ENCODE results near the gene COL7A1. TPM values are rescaled to one million over a fixed set of nuclear protein-coding genes. Genes with fewer than 3 reads are reported as not detected.

Gene COL7A1
- total RNA-seq (2014; rRNA removed; shearing (Covaris generic)) = 0.63 and 4.2 TPM in 2 replicates
- polyA plus RNA-seq (2014; cell fraction: nucleus; rRNA removed) = 10.4 and 16.6 TPM in 2 replicates

- no peak for DNase-seq (ENCODE audit: extremely low read depth, low read depth)
Measured at GRCh38 chr3:48595075-48595525, at the start of gene COL7A1. COL7A1 (minus strand) TSS chr3:48595329; CDS start chr3:48595159, 170 bp downstream.

DNA sequence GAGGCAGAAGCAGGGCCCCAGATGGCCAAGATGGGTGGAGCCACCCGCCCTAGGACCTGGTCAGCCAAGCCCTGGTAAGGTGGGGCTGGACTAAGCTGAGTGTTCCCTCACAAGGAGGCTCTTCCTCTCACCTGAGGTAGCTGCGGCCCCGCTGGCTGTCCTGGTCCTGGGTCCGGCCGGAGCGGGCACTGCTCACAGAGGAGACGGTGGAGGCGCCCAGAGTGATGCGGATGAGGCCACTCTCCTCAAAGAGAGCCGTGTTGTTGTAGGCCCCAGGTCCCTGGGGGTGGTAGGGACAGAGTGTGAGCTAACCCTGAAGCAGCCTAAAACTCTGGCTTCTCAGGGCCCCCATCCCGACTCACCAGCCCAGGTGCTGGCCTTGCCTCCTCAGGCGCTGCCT, 47.5 kb upstream of the COL7A1 start:
- DNase-seq (ENCODE audit: extremely low read depth, low read depth) = no peak

DNA sequence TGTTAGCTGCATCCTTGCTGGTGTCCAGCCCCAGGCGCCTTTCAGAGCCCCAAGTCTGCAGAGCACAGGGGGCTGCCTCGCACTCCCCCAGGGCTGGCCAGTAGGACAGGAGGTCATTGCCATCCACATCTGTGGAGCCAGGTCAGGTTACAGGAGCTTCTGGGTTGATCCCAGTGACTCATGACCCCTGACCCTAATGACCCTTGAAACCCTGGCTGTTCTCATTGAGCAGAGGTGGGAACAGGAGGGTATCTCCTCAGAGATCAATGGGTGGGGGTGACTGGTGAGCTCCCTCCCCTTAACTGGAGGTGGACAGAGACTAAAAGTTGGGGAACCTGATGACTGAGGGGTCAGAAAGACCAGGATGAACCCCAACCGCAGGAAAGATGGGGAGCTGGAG, 46.3 kb upstream of the COL7A1 start:
- DNase-seq (ENCODE audit: extremely low read depth, low read depth) = no peak

DNA sequence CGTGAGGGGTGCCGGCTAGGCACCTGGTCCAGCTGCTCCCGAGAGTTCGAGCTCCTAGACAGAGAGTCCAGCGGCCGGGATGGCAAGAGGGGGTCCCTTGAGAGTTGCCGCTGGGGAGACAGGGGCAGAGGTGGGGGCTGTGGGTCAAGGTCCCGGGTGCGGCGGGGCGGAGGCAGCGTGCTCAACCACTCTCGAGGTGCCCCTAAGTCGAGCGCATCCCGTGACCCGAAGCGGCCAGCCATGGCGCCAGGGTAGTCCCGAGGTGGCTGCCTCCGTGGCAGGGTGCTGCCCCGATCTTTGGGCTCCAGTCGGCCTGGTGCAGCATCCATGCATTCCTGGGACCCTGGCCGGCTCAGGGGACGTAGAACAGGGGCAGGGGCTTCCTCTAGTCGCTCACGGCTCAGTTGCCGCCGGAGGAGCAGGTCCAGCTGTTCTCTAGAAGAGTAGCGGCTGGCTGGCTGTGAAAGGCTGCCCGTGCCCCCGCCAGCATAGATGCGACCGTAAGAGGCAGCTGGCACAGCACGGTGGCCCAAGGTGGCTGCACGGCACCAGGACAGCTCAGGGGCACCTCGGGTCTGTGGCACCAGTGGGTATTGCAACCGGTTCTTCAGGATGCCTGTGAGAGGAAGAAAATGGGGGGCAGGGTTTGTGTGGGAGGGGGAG, 44.9 kb upstream of the COL7A1 start:
- no peak for DNase-seq (ENCODE audit: extremely low read depth, low read depth)

DNA sequence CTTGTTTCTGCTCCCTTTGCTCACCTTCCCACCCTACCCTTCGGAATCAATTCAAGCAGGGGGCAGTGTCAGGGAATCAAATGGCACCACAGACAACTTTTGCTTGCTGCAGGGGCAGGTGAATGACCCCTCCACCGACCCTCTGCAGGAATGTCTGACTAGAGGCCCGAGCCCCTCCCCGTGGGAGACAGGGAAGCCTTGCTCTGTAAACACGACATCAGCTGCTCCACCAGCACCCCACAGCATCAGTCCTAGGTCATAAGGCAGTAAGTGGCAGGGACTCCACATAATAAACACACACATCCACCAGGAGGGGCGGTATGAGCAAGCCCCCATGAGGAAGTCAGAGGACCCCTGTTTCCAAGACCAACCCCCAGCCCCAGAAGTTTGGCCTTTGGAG, 42.2 kb upstream of the COL7A1 start:
- DNase-seq (ENCODE audit: extremely low read depth, low read depth) = no peak

- DNase-seq (ENCODE audit: extremely low read depth, low read depth) = no peak
Measured at GRCh38 chr3:48636149-48636655, 41.1 kb upstream of the COL7A1 start.

GRCh38 chr3:48635222-48636021, 40.3 kb upstream of the COL7A1 start, which contains the start of gene SLC26A6:
SLC26A6 (minus strand) TSS chr3:48635461; CDS start chr3:48635393, 68 bp downstream.
- DNase-seq (ENCODE audit: extremely low read depth, low read depth) = peak; percentile 90

DNA sequence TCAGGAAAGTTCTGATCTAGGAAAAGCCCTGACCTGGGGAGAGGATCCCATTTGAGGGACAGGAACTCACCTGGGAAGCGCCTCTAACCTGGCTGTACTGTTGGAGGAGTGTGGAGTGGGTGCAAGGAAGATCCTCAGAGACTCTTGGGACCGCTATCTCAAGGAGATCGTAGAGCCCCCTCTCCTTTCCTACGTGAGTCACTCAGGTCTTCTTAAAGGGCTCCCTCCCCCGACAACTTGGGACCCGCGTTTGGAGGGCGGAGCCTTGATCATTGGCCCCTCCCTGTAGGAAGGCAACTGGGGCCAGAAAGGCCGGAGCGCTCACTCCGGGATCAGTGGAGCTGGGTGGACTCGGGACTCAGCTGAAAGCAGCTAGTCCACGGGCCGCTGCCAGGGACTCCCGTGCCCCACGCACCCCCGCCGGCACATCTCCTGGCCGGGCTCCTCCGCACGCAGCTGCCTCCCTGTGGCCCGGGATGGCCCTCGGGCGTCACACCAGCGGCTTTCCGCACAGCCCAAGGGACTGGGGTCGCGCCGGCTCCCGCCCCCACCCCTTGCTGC, 39.6 kb upstream of the COL7A1 start:
- DNase-seq (ENCODE audit: extremely low read depth, low read depth) = no peak

- DNase-seq (ENCODE audit: extremely low read depth, low read depth) = no peak
Measured at GRCh38 chr3:48633743-48634142, 38.6 kb upstream of the COL7A1 start.

GRCh38 chr3:48633256-48633655, 38.1 kb upstream of the COL7A1 start:
- no peak for DNase-seq (ENCODE audit: extremely low read depth, low read depth)

- no peak for DNase-seq (ENCODE audit: extremely low read depth, low read depth)
Measured at GRCh38 chr3:48631516-48632448, 36.7 kb upstream of the COL7A1 start.

GRCh38 chr3:48630833-48631232, 35.7 kb upstream of the COL7A1 start:
- DNase-seq (ENCODE audit: extremely low read depth, low read depth) = no peak

GRCh38 chr3:48630407-48630806, 35.3 kb upstream of the COL7A1 start:
- DNase-seq (ENCODE audit: extremely low read depth, low read depth) = no peak

- no peak for DNase-seq (ENCODE audit: extremely low read depth, low read depth)
Measured at GRCh38 chr3:48629894-48630293, 34.8 kb upstream of the COL7A1 start.

- no peak for DNase-seq (ENCODE audit: extremely low read depth, low read depth)
Measured at GRCh38 chr3:48628277-48629017, 33.3 kb upstream of the COL7A1 start.

- DNase-seq (ENCODE audit: extremely low read depth, low read depth) = no peak
Measured at GRCh38 chr3:48625600-48625999, 30.5 kb upstream of the COL7A1 start.

GRCh38 chr3:48624767-48625166, 29.6 kb upstream of the COL7A1 start:
- no peak for DNase-seq (ENCODE audit: extremely low read depth, low read depth)

- no peak for DNase-seq (ENCODE audit: extremely low read depth, low read depth)
Measured at GRCh38 chr3:48623851-48624547, 28.9 kb upstream of the COL7A1 start.

GRCh38 chr3:48621461-48621869, 26.3 kb upstream of the COL7A1 start, which contains the start of gene TMEM89:
TMEM89 (minus strand) TSS chr3:48621769; CDS start chr3:48621756, 13 bp downstream.
- no peak for DNase-seq (ENCODE audit: extremely low read depth, low read depth)
